ENCODE measurements around the gene NEBL. TPM values are rescaled to one million over a fixed set of nuclear protein-coding genes. Genes with fewer than 3 reads are reported as not detected.

Gene NEBL
- total and polyA plus RNA-seq, 2 donors from 2014 or later = 13.8 to 21.2 TPM

- intact Hi-C loops (cut with DNase I) = loop anchor here (5.0 kb wide), 1 partner anchor 411 kb away; no protein-coding TSS in a partner anchor
- FAIRE-seq = no peak
These were observed 40.6 kb downstream of the NEBL start for GRCh38 chr10:20856484-20856883.

GRCh38 chr10:20855398-20856038, 41.6 kb downstream of the NEBL start:
- Histone ChIP-seq H3K4me1 (ENCODE audit: control insufficient read depth in 2 of 3, insufficient read depth in 2 of 3, low read depth in 1 of 3, low read length in 3 of 3) (no peaks in the 10 kb centered on the region), H3K27me3 (ENCODE audit: control insufficient read depth, insufficient read depth, low read length) (no peaks in the 10 kb centered on the region), H3K36me3 (ENCODE audit: control insufficient read depth in 2 of 3, insufficient read depth in 3 of 3, low read length in 3 of 3) (no peaks in the 10 kb centered on the region), H3K9me3 (ENCODE audit: control insufficient read depth in 2 of 3, insufficient read depth in 1 of 3, low read length in 3 of 3) (no peaks in the 10 kb centered on the region), H3K27ac (ENCODE audit: low read depth in 2 of 2, low read length in 2 of 2) (no peak overlapping the region), H3K4me3 (ENCODE audit: low read length in 3 of 3) (no peak overlapping the region), H3K9ac (ENCODE audit: low read length in 3 of 3) (no peak overlapping the region)
- peak in 2 of 5 donors; percentile 31 to 59 for DNase-seq
- peak; percentile 32 for TF ChIP-seq CTCF (IDR thresholded peaks at IDR 0.05; ENCODE audit: borderline replicate concordance, extremely low read depth, insufficient read depth)
- intact Hi-C loops (cut with DNase I) = loop anchor here (5.0 kb wide), 1 partner anchor 412 kb away; no protein-coding TSS in a partner anchor
- peak; percentile 87 for FAIRE-seq

More at GRCh38 chr10:20856484-20856883, 40.6 kb downstream of the NEBL start:
- no peak overlapping the region for H3K9ac ChIP-seq (ENCODE audit: low read length in 3 of 3)
- H3K9me3 ChIP-seq (ENCODE audit: control insufficient read depth in 2 of 3, insufficient read depth in 1 of 3, low read length in 3 of 3) = no peaks in the 10 kb centered on the region
- no peaks in the 10 kb centered on the region for H3K27me3 ChIP-seq (ENCODE audit: control insufficient read depth, insufficient read depth, low read length)
- no peak overlapping the region for H3K27ac ChIP-seq (ENCODE audit: low read depth in 2 of 2, low read length in 2 of 2)
- H3K36me3 ChIP-seq (ENCODE audit: control insufficient read depth in 2 of 3, insufficient read depth in 3 of 3, low read length in 3 of 3) = no peaks in the 10 kb centered on the region
- TF ChIP-seq CTCF (IDR thresholded peaks at IDR 0.05; ENCODE audit: borderline replicate concordance, extremely low read depth, insufficient read depth) = no peak
- no peaks in the 10 kb centered on the region for H3K4me1 ChIP-seq (ENCODE audit: control insufficient read depth in 2 of 3, insufficient read depth in 2 of 3, low read depth in 1 of 3, low read length in 3 of 3)
- H3K4me3 ChIP-seq (ENCODE audit: low read length in 3 of 3) = no peak overlapping the region
- DNase-seq = no peak

GRCh38 chr10:20853276-20853675, 43.8 kb downstream of the NEBL start:
- DNase-seq (no peak), FAIRE-seq (no peak)
- Histone ChIP-seq H3K9ac (ENCODE audit: low read length in 3 of 3) (no peak overlapping the region), H3K9me3 (ENCODE audit: control insufficient read depth in 2 of 3, insufficient read depth in 1 of 3, low read length in 3 of 3) (no peaks in the 10 kb centered on the region), H3K27ac (ENCODE audit: low read depth in 2 of 2, low read length in 2 of 2) (no peak overlapping the region), H3K4me3 (ENCODE audit: low read length in 3 of 3) (no peak overlapping the region), H3K4me1 (ENCODE audit: control insufficient read depth in 2 of 3, insufficient read depth in 2 of 3, low read depth in 1 of 3, low read length in 3 of 3) (no peaks in the 10 kb centered on the region), H3K36me3 (ENCODE audit: control insufficient read depth in 2 of 3, insufficient read depth in 3 of 3, low read length in 3 of 3) (peaks cover 0 to 3% (median 0%) of the 10 kb centered on the region in 3 donors), H3K27me3 (ENCODE audit: control insufficient read depth, insufficient read depth, low read length) (no peaks in the 10 kb centered on the region)
- TF ChIP-seq CTCF (IDR thresholded peaks at IDR 0.05; ENCODE audit: borderline replicate concordance, extremely low read depth, insufficient read depth) = no peak
- intact Hi-C loops (cut with DNase I) = no loop called here
